Measurements from ENCODE around the gene ARAP1. TPM values are rescaled to one million over a fixed set of nuclear protein-coding genes. Genes with fewer than 3 reads are reported as not detected.
A peak's percentile ranks its signal among the peaks of the same experiment; 100 is the strongest.

ARAP1 gene
- total RNA-seq, 1 donor from 2014 or later: 58.6 TPM

- no peak for DNase-seq (ENCODE audit: low read depth, low spot score)
These were observed 8.6 kb downstream of the ARAP1 start for GRCh38 chr11:72743321-72744221.

DNA sequence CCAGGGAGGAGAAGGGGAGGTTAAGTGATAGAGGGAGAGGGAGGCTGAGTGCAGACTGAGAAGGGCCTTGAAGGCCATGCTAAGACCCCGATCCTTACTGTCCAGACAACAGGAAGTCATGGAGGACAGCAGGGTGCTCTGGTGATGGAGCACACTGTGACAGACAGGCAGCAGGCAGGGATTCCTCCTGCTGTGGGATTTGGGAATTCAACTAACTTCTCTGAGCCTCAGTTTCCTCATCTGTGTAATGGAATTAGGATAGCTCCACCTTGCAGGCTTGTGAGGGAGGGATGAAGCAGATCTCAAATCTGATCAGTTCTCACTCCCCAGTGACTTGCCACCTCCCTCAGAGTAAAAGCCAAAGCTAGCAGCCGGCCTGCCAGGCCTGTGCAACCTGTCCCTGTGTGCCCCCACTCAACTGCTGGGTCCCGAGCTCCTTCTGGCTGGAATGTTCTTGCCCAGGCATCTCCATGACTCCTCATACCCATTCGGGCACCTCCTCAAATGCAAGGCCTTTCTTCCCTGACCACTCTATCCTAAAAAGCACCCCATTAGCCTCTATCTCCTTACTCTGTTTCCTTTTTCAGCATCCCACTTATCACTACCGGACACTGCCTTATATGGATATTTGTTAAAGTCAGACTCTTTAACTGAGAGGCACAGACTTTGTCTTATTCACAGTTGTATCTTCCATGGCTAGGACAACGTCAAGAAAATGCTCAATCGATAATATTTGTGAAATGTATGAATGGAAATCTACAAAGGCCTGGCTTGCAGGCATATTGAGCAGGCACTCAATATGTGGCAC lies 9.5 kb downstream of the ARAP1 start:
- no peak for DNase-seq (ENCODE audit: low read depth, low spot score)

GRCh38 chr11:72741849-72742512 lies 10.2 kb downstream of the ARAP1 start:
- DNase-seq (ENCODE audit: low read depth, low spot score): no peak

DNA sequence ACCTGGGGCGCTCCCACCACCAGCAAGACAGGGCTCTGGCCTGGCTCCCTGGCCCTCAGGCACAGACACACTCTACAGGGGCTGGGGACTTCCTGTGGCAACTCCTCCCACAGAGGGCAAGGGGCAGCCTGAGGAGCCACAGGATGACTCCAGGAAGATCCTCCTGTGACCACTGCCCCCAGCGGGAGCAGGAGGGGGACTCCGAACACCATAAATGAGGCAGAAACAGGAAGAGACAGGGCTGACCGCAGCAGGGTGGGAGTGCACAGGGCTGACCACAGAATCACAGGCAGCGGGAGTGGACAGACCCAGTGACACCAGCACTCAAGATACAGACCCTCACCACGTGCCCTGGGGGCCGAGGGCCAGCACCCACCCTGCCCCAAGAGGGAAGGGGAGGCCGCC lies 10.8 kb downstream of the ARAP1 start:
- no peak for DNase-seq (ENCODE audit: low read depth, low spot score)

- DNase-seq (ENCODE audit: low read depth, low spot score): no peak
These were observed 11.4 kb downstream of the ARAP1 start for GRCh38 chr11:72740562-72741428.

- no peak for DNase-seq (ENCODE audit: low read depth, low spot score)
These were observed 12.2 kb downstream of the ARAP1 start for GRCh38 chr11:72740060-72740424.

DNA sequence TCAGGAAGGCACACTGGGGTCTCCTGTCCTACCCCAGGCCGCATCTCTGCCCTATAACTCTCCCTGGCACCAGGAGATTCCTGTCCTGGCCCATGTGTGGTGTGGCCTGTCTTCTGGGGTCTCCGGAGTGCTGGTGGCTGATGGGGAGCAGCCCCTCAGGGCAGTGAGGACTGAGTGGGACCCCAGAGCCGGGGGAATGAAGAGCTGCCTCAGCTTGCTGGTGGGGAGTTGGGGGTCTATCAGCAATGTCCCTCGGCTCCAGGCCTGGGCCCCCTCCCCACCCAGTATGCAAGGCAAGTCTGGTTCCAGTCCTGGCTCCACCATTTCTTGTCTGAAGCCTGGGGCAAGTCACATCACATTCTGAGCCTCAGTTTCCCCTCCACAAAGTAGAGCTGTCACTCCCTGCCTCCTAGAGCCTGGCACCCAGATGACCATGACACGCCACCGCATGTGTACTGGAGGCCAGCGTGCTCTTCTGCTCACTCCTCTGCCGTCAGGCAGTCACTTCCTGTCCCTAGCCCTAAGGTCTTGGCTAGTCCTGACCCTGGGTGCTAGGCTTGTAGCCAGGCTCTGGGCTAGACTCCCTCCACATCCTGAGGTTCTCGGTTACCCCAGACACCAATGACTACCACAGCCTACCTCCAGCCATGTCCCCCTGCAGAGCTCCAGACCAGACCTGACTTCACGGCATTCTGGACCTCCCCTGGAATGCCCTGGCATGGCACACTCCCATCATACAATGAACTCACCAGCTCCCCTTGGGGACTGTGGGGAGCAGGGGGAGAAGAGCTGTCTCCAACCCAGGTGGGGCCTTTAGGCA lies 12.8 kb downstream of the ARAP1 start:
- DNase-seq (ENCODE audit: low read depth, low spot score): no peak

- no peak for DNase-seq (ENCODE audit: low read depth, low spot score)
These were observed 13.7 kb downstream of the ARAP1 start for GRCh38 chr11:72738199-72739141.

DNA sequence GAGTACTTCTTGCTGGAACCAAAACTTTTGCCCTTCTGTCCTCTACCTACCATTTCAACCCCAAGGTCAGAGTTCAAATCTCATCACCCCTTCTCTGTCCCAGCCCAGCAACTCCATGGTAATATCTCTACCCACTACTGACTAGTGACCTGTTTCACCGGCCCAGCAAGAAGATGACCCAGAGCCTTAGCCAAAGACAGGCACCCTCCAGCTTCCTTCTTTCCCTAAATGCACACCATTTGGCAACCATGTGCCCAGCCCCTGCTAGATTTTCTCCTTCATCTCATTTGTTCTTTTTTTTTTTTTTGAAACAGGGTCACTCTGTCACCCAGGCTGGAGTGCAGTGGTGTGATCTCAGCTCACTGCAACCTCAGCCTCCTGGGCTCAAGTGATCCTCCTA lies 14.9 kb downstream of the ARAP1 start:
- DNase-seq (ENCODE audit: low read depth, low spot score): no peak

- no peak for DNase-seq (ENCODE audit: low read depth, low spot score)
These were observed 15.6 kb downstream of the ARAP1 start for GRCh38 chr11:72736452-72737069.

GRCh38 chr11:72735495-72736027 lies 16.6 kb downstream of the ARAP1 start:
- peak; percentile 50 for DNase-seq (ENCODE audit: low read depth, low spot score)

DNA sequence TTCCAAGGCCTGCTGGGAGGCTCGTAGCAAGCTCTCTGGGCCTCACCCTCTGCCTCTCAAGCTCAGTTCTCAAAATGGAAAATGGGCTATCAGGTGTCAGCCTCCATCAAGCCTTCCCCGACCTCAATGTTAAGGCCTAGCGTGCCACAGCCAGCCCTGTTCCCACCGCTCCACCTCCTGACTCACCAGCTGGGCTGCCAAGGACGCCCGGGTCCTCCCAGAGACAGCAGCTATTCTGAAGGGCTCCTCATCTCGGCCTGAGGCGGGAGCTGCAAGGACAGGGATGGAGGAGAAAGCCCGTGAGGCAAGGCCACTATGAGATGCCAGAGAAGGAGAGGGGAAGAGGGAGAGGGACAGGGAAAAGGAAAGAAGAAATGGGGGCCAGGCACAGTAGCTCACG lies 19.9 kb downstream of the ARAP1 start:
- DNase-seq (ENCODE audit: low read depth, low spot score): no peak

DNA sequence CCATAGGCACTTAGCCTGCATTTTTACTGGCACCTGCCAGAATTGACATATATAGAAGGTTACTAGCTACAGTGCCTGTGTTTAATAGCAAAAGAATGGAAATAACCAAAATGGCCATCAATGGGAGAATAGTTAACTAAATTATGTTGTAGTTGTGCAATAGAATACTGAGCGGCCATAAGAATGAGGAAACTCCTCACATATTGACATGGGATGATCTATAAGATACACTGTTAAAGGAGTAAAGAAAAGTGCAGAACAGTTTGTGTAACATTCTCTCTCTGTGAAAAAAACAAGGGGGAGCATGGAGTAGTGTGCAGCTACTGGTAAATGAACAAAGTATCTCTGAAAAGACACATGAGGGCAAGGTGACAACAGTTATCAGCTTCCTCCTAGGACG lies 21.5 kb downstream of the ARAP1 start:
- DNase-seq (ENCODE audit: low read depth, low spot score): no peak

GRCh38 chr11:72730243-72730642 lies 22.0 kb downstream of the ARAP1 start:
- no peak for DNase-seq (ENCODE audit: low read depth, low spot score)

- no peak for DNase-seq (ENCODE audit: low read depth, low spot score)
These were observed 24.7 kb downstream of the ARAP1 start for GRCh38 chr11:72727521-72727920.

DNA sequence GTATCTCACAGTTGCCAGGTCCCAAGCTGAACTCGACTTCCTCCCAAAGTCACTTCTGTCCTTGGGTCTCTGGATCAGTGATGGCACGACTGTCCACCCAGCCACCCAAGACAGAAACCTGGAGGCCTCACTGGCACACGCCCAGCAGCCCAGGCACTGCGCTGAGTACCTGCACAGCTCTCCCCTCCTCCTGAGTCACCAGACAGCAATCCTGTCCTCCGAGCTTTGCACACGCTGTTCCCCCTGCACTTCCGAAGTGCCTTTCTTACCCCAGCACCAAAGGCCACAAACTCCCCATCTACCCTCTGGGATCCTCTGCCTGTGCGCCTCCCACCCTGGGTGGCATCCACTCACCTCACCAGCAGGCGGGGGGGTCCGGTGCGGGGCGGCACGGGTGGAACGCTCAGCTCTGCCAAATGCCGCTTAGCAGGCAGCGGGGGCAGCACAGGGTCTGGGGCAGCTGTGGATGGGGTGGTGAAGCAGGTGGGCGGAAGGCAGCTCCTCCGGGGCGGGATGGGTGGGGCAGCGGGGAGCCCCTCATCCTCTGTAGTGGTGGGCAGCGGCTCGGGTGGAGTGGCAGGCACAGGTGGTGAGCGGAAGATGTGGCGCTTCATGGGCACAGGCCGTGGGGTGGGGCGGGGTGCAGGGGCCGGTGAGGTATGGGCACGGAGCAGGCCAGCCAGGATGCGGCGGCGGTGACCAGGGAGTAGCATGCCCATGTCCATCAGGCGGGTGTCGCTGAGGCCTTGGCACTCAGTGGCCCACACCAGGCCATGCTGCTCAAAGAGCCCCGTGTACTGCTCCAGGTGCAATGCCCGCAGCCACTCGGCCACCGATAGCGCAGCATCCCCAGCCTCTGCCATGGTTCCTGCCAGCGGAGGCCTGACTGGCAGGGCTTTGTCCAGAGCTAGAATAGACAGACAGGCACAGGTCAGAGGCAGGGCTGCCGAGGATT lies 25.7 kb downstream of the ARAP1 start:
- no peak for DNase-seq (ENCODE audit: low read depth, low spot score)

DNA sequence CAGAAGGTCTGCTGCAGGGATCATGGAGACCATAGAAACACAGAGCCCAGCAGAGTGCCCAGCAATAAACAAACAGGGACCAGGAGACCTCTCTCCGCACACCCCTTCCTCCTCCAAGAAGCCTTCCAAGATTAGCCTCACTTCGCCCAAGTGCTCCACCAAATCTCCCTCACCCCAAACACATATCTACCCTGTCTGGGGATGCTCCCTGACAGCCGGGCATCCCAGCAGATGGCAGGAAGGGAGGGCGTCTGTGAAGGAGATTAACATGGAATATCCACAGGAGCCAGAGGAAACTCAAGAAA lies 26.5 kb downstream of the ARAP1 start:
- no peak for DNase-seq (ENCODE audit: low read depth, low spot score)
